Measurements from ENCODE around the gene NEIL1.

The NEIL1 gene

GRCh38 chr15:75359537-75360250, 12.9 kb downstream of the NEIL1 start:
- TF ChIP-seq ZNF274 (IDR thresholded peaks at IDR 0.05; ENCODE audit: low read depth, low read length) (no peak), SUZ12 (IDR thresholded peaks at IDR 0.05; ENCODE audit: extremely low read depth, insufficient read depth, insufficient read length) (no peak), YY1 (IDR thresholded peaks at IDR 0.05; ENCODE audit: insufficient read depth, insufficient read length) (no peak)
- H3K4me1 ChIP-seq (ENCODE audit: insufficient read depth, insufficient read length) = peaks cover 7% of the 10 kb centered on the region
- H3K9ac ChIP-seq (ENCODE audit: insufficient read length, low read depth) = no peak overlapping the region
- no peaks in the 10 kb centered on the region for H3K9me3 ChIP-seq (ENCODE audit: insufficient read depth, low read length)
- peaks cover 91% of the 10 kb centered on the region for H3K36me3 ChIP-seq (ENCODE audit: insufficient read depth, insufficient read length, low read length)
- H3K27me3 ChIP-seq (ENCODE audit: insufficient read depth, insufficient read length) = no peaks in the 10 kb centered on the region
- DNase-seq (ENCODE audit: low read depth, low spot score) = no peak
- no peak overlapping the region for H3K4me3 ChIP-seq (ENCODE audit: insufficient read length, low read depth)

- Histone ChIP-seq H3K27me3 (ENCODE audit: insufficient read depth, insufficient read length) (no peaks in the 10 kb centered on the region), H3K9ac (ENCODE audit: insufficient read length, low read depth) (no peak overlapping the region), H3K36me3 (ENCODE audit: insufficient read depth, insufficient read length, low read length) (peaks cover 91% of the 10 kb centered on the region), H3K4me3 (ENCODE audit: insufficient read length, low read depth) (no peak overlapping the region), H3K9me3 (ENCODE audit: insufficient read depth, low read length) (no peaks in the 10 kb centered on the region), H3K4me1 (ENCODE audit: insufficient read depth, insufficient read length) (peaks cover 5% of the 10 kb centered on the region)
- TF ChIP-seq ZNF274 (IDR thresholded peaks at IDR 0.05; ENCODE audit: low read depth, low read length) = no peak
- no peak for TF ChIP-seq SUZ12 (IDR thresholded peaks at IDR 0.05; ENCODE audit: extremely low read depth, insufficient read depth, insufficient read length)
- no peak for TF ChIP-seq YY1 (IDR thresholded peaks at IDR 0.05; ENCODE audit: insufficient read depth, insufficient read length)
- DNase-seq (ENCODE audit: low read depth, low spot score) = no peak
These were observed 13.6 kb downstream of the NEIL1 start for GRCh38 chr15:75360391-75360790.

- Histone ChIP-seq H3K9ac (ENCODE audit: insufficient read length, low read depth) (no peak overlapping the region), H3K4me3 (ENCODE audit: insufficient read length, low read depth) (no peak overlapping the region), H3K36me3 (ENCODE audit: insufficient read depth, insufficient read length, low read length) (peaks cover 92% of the 10 kb centered on the region), H3K27me3 (ENCODE audit: insufficient read depth, insufficient read length) (no peaks in the 10 kb centered on the region), H3K4me1 (ENCODE audit: insufficient read depth, insufficient read length) (peaks cover 5% of the 10 kb centered on the region), H3K9me3 (ENCODE audit: insufficient read depth, low read length) (no peaks in the 10 kb centered on the region)
- TF ChIP-seq YY1 (IDR thresholded peaks at IDR 0.05; ENCODE audit: insufficient read depth, insufficient read length) (no peak), SUZ12 (IDR thresholded peaks at IDR 0.05; ENCODE audit: extremely low read depth, insufficient read depth, insufficient read length) (no peak), ZNF274 (IDR thresholded peaks at IDR 0.05; ENCODE audit: low read depth, low read length) (no peak)
- no peak for DNase-seq (ENCODE audit: low read depth, low spot score)
These were observed 14.0 kb downstream of the NEIL1 start for GRCh38 chr15:75360856-75361255.

GRCh38 chr15:75361361-75361988, 14.6 kb downstream of the NEIL1 start:
- no peak for DNase-seq (ENCODE audit: low read depth, low spot score)
- Histone ChIP-seq H3K9me3 (ENCODE audit: insufficient read depth, low read length) (no peaks in the 10 kb centered on the region), H3K27me3 (ENCODE audit: insufficient read depth, insufficient read length) (no peaks in the 10 kb centered on the region), H3K9ac (ENCODE audit: insufficient read length, low read depth) (no peak overlapping the region), H3K4me3 (ENCODE audit: insufficient read length, low read depth) (no peak overlapping the region), H3K36me3 (ENCODE audit: insufficient read depth, insufficient read length, low read length) (peaks cover 92% of the 10 kb centered on the region), H3K4me1 (ENCODE audit: insufficient read depth, insufficient read length) (peaks cover 5% of the 10 kb centered on the region)
- no peak for TF ChIP-seq ZNF274 (IDR thresholded peaks at IDR 0.05; ENCODE audit: low read depth, low read length)
- no peak for TF ChIP-seq SUZ12 (IDR thresholded peaks at IDR 0.05; ENCODE audit: extremely low read depth, insufficient read depth, insufficient read length)
- no peak for TF ChIP-seq YY1 (IDR thresholded peaks at IDR 0.05; ENCODE audit: insufficient read depth, insufficient read length)

- Histone ChIP-seq H3K9me3 (ENCODE audit: insufficient read depth, low read length) (no peaks in the 10 kb centered on the region), H3K27me3 (ENCODE audit: insufficient read depth, insufficient read length) (no peaks in the 10 kb centered on the region), H3K36me3 (ENCODE audit: insufficient read depth, insufficient read length, low read length) (peaks cover 92% of the 10 kb centered on the region), H3K9ac (ENCODE audit: insufficient read length, low read depth) (no peak overlapping the region), H3K4me3 (ENCODE audit: insufficient read length, low read depth) (no peak overlapping the region), H3K4me1 (ENCODE audit: insufficient read depth, insufficient read length) (peaks cover 5% of the 10 kb centered on the region)
- no peak for DNase-seq (ENCODE audit: low read depth, low spot score)
- TF ChIP-seq SUZ12 (IDR thresholded peaks at IDR 0.05; ENCODE audit: extremely low read depth, insufficient read depth, insufficient read length) = no peak
- TF ChIP-seq YY1 (IDR thresholded peaks at IDR 0.05; ENCODE audit: insufficient read depth, insufficient read length) = no peak
- TF ChIP-seq ZNF274 (IDR thresholded peaks at IDR 0.05; ENCODE audit: low read depth, low read length) = no peak
These were observed 15.3 kb downstream of the NEIL1 start for GRCh38 chr15:75361989-75362641.

GRCh38 chr15:75362642-75363249, 15.9 kb downstream of the NEIL1 start:
- Histone ChIP-seq H3K4me3 (ENCODE audit: insufficient read length, low read depth) (no peak overlapping the region), H3K4me1 (ENCODE audit: insufficient read depth, insufficient read length) (peaks cover 8% of the 10 kb centered on the region), H3K27me3 (ENCODE audit: insufficient read depth, insufficient read length) (no peaks in the 10 kb centered on the region), H3K36me3 (ENCODE audit: insufficient read depth, insufficient read length, low read length) (peaks cover 93% of the 10 kb centered on the region), H3K9ac (ENCODE audit: insufficient read length, low read depth) (no peak overlapping the region), H3K9me3 (ENCODE audit: insufficient read depth, low read length) (no peaks in the 10 kb centered on the region)
- TF ChIP-seq YY1 (IDR thresholded peaks at IDR 0.05; ENCODE audit: insufficient read depth, insufficient read length) = no peak
- TF ChIP-seq SUZ12 (IDR thresholded peaks at IDR 0.05; ENCODE audit: extremely low read depth, insufficient read depth, insufficient read length) = no peak
- TF ChIP-seq ZNF274 (IDR thresholded peaks at IDR 0.05; ENCODE audit: low read depth, low read length) = no peak
- DNase-seq (ENCODE audit: low read depth, low spot score) = no peak

- H3K27me3 ChIP-seq (ENCODE audit: insufficient read depth, insufficient read length) = no peaks in the 10 kb centered on the region
- no peak overlapping the region for H3K4me3 ChIP-seq (ENCODE audit: insufficient read length, low read depth)
- H3K9me3 ChIP-seq (ENCODE audit: insufficient read depth, low read length) = no peaks in the 10 kb centered on the region
- no peak overlapping the region for H3K9ac ChIP-seq (ENCODE audit: insufficient read length, low read depth)
- DNase-seq (ENCODE audit: low read depth, low spot score) = no peak
- peaks cover 83% of the 10 kb centered on the region for H3K36me3 ChIP-seq (ENCODE audit: insufficient read depth, insufficient read length, low read length)
- H3K4me1 ChIP-seq (ENCODE audit: insufficient read depth, insufficient read length) = peaks cover 8% of the 10 kb centered on the region
- TF ChIP-seq ZNF274 (IDR thresholded peaks at IDR 0.05; ENCODE audit: low read depth, low read length) (no peak), SUZ12 (IDR thresholded peaks at IDR 0.05; ENCODE audit: extremely low read depth, insufficient read depth, insufficient read length) (no peak), YY1 (IDR thresholded peaks at IDR 0.05; ENCODE audit: insufficient read depth, insufficient read length) (no peak)
These were observed 16.9 kb downstream of the NEIL1 start for GRCh38 chr15:75363786-75364185.
